ENCODE results near the gene LMTK2. TPM values are rescaled to one million over a fixed set of nuclear protein-coding genes. Genes with fewer than 3 reads are reported as not detected.

Gene LMTK2
- total RNA-seq, 1 donor = 11.2 TPM

- H3K4me3 ChIP-seq (ENCODE audit: low read depth, low read length) = no peak overlapping the region
- DNase-seq (ENCODE audit: low read depth) = no peak
Measured at GRCh38 chr7:98125759-98126158, 19.1 kb downstream of the LMTK2 start.

DNA sequence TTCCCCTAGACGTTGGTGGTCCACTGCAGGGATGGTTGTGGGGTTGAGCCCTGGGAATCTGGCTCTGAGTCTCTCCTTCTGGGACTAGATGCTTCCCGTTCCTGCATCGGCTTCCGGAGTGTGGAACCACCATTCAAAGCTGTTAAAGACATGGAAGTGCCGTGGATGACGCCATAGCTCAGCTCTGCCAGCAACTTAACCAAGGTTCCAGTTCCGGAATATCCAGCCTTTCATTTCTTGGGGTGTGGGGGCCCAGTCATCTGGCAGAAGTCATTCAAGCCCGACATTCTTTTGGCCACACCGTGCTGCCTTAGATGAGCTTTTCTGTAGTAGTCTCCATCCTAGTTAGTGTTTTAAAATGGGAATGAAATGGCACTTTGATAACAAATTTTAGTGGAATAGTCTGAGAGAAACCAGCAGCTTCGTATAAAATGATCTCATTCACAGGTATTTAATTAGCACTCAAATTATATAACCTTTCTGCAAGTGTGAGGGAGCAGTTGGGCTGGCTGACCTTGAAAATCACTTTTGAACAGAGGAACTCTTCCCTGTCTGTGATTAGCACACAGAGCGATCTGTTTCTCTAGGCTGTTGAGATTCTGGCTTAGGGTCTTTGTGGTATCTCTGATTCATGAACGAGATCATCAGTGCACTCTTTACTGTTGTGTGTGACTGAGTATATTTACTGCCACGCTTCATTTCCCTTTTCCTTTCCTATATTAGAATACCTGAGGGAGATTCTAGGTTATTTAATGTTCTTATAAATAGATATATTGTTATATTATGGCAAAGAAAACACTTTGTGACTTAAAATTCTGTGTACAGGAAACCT, 19.9 kb downstream of the LMTK2 start:
- DNase-seq (ENCODE audit: low read depth) = no peak
- TF ChIP-seq, protein P1, sequence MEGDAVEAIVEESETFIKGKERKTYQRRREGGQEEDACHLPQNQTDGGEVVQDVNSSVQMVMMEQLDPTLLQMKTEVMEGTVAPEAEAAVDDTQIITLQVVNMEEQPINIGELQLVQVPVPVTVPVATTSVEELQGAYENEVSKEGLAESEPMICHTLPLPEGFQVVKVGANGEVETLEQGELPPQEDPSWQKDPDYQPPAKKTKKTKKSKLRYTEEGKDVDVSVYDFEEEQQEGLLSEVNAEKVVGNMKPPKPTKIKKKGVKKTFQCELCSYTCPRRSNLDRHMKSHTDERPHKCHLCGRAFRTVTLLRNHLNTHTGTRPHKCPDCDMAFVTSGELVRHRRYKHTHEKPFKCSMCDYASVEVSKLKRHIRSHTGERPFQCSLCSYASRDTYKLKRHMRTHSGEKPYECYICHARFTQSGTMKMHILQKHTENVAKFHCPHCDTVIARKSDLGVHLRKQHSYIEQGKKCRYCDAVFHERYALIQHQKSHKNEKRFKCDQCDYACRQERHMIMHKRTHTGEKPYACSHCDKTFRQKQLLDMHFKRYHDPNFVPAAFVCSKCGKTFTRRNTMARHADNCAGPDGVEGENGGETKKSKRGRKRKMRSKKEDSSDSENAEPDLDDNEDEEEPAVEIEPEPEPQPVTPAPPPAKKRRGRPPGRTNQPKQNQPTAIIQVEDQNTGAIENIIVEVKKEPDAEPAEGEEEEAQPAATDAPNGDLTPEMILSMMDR (IDR thresholded peaks at IDR 0.05; ENCODE audit: insufficient read depth, low read depth, low read length) = no peak
- H3K4me3 ChIP-seq (ENCODE audit: low read depth, low read length) = no peak overlapping the region

More at GRCh38 chr7:98125759-98126158, 19.1 kb downstream of the LMTK2 start:
- TF ChIP-seq, protein P1 (IDR thresholded peaks at IDR 0.05; ENCODE audit: insufficient read depth, low read depth, low read length) = no peak

DNA sequence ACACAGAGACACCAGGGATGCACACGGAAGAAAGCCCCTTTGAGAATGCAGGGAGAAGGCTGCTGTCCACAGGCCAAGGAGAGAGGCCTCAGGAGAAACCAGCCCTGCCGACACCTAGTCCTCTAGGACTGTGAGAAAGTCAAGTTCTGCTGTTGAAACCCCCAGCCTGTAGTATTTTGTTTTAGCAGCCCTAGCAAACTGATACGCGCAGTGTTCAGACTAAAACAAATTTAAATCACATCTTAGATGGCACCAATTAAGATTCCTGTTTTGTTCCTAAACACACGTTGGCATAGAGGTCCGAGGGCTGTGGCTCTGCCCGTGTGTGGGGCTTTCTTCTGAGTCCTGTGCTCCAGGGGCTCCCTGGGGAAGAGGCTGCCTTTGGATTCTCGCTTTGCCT, 21.7 kb downstream of the LMTK2 start:
- DNase-seq (ENCODE audit: low read depth) = no peak
- TF ChIP-seq, protein P1 (IDR thresholded peaks at IDR 0.05; ENCODE audit: insufficient read depth, low read depth, low read length) = no peak

DNA sequence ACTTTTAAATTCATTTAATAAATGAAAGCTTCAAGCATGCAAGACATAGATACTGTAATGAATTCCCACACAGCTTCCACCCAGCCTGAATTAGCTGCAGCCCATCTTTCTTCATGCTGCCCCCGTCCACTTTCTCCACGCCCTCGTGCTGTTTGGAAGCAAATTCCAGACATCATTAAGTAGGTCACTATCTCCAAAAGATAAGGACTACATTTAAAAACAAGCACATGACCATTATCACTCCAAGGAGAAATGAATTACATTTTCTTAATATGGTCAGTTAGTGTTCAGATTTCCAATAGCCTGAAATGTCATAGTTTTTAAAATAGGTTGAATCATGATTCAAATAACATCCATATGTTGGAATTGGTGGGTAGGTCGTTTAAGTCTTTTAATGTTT, 24.3 kb downstream of the LMTK2 start:
- TF ChIP-seq, protein P1 (IDR thresholded peaks at IDR 0.05; ENCODE audit: insufficient read depth, low read depth, low read length) = no peak
- peak; percentile 39 for DNase-seq (ENCODE audit: low read depth)
- no peak overlapping the region for H3K4me3 ChIP-seq (ENCODE audit: low read depth, low read length)

More for the DNA sequence above, 21.7 kb downstream of the LMTK2 start:
- H3K4me3 ChIP-seq (ENCODE audit: low read depth, low read length) = no peak overlapping the region

DNA sequence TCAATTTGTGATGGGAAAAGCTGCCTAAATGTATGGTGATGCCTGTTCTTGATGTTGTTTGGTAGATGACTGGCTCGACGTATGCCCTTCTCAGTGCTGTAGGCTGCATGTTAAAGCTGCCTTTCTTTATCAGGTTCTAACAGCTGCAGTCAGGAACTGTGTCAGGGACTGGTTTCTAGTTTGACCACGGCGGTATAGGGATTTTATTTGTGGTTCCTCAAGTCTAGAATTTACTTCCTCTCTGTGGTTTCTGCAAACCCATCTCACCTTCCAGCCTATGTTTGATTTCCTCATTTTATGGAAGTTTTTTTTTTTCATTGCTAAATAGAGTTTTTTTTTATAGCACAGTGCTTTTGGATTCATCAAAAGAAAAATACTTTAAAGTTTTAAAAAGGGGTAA, 26.5 kb downstream of the LMTK2 start:
- TF ChIP-seq, protein P1 (IDR thresholded peaks at IDR 0.05; ENCODE audit: insufficient read depth, low read depth, low read length) = no peak
- no peak overlapping the region for H3K4me3 ChIP-seq (ENCODE audit: low read depth, low read length)
- DNase-seq (ENCODE audit: low read depth) = peak; percentile 44

DNA sequence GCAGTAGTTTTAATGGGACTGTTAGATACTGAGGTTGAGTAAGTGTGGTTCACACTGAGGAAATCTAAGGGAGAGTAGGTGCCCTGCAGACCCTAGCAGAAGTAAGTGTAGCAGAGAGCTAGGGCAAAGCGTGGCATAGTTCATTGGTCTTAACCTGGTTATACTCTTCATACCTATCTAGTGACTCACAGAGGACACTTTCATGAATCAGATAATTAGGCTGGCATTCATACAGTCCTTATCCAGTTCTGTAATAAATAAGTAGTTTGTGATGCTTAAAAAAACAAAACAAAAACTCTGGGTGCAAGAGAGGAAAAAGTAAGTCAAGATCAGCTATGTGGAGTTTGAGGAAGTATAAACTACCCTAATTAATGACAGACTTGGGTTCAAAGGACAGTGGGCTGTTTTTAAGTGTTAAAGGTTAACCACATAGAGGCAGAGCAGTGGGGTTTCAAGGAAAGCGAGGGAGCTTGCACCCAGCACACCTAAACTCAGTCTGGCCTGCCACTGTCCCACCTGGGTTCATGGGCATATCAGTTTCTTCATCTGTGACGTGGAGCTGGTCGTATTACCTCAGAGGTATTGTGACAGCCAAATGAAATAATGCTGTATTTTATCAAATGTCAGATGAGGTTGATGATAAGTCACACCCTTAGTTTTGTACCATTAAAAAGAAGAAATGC, 27.1 kb downstream of the LMTK2 start:
- TF ChIP-seq, protein P1 (IDR thresholded peaks at IDR 0.05; ENCODE audit: insufficient read depth, low read depth, low read length) = no peak
- peak; percentile 21 for DNase-seq (ENCODE audit: low read depth)
- H3K4me3 ChIP-seq (ENCODE audit: low read depth, low read length) = no peak overlapping the region
